Measurements from ENCODE around the gene INO80.
"Not testable (repeated sequence)": the region's sequence is repeated elsewhere in the genome, so short reads cannot be mapped to it uniquely, and the experiment has no call there.

The INO80 gene, protein sequence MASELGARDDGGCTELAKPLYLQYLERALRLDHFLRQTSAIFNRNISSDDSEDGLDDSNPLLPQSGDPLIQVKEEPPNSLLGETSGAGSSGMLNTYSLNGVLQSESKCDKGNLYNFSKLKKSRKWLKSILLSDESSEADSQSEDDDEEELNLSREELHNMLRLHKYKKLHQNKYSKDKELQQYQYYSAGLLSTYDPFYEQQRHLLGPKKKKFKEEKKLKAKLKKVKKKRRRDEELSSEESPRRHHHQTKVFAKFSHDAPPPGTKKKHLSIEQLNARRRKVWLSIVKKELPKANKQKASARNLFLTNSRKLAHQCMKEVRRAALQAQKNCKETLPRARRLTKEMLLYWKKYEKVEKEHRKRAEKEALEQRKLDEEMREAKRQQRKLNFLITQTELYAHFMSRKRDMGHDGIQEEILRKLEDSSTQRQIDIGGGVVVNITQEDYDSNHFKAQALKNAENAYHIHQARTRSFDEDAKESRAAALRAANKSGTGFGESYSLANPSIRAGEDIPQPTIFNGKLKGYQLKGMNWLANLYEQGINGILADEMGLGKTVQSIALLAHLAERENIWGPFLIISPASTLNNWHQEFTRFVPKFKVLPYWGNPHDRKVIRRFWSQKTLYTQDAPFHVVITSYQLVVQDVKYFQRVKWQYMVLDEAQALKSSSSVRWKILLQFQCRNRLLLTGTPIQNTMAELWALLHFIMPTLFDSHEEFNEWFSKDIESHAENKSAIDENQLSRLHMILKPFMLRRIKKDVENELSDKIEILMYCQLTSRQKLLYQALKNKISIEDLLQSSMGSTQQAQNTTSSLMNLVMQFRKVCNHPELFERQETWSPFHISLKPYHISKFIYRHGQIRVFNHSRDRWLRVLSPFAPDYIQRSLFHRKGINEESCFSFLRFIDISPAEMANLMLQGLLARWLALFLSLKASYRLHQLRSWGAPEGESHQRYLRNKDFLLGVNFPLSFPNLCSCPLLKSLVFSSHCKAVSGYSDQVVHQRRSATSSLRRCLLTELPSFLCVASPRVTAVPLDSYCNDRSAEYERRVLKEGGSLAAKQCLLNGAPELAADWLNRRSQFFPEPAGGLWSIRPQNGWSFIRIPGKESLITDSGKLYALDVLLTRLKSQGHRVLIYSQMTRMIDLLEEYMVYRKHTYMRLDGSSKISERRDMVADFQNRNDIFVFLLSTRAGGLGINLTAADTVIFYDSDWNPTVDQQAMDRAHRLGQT (N-terminal part only)

DNA sequence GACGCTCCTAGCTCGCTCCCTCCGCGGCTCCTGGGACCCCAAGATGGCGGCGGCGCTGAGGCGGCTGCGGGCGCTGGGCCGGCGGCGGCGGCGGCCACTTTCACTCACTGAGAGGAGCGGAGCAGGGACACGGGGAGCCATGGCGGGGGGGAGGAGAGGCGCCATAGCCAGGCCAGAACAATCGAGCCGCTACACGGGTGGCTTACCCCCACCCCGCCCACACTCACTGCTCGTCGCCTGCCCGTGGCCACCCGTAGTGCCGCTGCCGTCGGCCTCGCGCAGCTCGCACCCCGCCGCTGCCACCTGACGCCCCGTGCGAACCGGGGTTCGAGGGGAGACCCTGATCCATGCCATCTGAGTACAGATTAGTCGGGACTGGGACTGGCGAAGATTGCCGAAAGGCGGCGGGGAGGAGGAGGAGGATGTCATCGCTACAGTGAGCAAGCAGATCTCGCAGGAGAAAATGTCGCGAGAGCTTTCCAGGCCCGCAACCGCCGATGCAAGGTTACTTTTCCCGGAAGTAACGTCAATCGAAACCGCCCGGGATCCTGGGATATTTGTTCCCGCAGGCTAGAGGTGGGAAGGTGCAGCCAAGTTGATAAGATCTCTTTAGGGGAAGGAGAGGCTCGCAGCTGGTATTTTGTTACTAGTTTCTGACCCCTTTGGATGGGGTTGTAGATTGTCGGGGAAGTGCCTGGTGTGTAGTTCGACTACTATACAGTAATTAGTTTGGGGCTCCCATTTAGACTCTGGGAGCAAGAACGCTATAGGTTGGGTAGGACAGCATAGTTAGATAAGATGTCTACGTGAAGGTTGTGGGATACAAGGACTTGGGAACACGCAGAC is at the start of gene INO80:
INO80 (minus strand) TSS at position 165 of the 846 bp plus-strand sequence. CDS start 19,970 bp downstream, outside the sequence.
- peak; percentile 98 for DNase-seq

DNA sequence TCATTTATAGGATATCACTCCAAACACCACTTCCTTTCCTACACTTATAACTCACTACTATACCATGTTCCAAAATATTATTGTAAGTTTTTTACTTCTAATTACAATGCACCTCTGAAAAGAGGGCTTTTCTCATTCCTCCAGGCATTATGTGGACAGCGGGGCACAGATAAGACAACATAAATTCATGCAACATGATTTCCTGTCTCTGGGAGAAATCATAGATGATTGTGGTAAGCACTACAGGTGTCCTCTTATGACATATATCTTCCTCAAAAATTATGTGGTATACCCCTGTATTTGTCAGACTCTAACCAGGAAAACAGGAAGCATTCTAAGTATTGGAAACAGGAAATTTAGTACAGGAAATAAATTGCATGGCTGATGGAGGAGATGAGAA is 45.7 kb upstream of the INO80 start:
- DNase-seq = no peak

DNA sequence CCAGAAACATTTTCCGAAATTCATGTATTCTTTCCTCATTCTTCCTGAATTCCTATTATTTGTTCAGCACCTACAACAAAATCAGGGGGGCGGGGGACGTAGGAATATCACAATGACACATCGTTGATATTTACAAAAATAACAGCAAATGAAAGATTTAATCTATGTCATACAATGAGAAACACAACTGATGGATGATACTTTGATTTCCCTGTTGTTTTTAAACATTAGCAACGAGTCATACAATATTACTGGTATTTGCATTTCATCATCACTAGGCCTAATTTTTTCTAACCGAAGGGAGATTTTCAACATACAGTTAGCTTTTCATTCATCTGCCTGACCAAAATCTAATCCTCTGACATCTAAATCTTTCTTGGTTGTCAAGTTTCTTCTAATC is 45.3 kb upstream of the INO80 start:
- DNase-seq = no peak

DNA sequence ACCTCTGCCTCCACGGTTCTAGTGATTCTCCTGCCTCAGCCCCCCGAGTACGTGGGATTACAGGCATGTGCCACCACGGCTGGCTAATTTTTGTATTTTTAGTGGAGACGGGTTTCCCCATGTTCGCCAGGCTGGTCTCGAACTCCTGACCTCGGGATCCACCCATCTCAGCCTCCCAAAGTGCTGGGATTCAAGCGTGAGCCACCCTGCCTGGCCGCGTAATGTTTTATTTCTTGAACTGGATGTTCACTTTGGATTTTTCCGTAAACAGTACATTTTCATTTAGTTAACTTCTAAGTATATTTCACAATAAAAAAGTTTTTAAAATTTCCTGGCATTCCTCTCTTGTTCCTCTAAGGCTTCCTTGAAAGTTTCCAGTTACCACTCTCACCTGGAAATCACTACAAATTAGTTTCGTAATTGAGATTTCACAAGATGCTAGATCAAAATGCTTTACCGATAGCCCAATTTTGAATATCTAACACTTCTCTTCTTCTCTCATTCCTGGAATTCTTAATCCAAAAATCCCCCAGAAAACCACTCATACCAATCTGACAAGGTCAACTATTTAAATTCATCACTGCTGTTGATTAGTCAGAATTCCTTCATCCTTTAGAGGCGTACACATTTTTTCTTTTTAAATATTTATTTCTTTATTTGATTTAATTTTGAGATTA is 44.7 kb upstream of the INO80 start:
- DNase-seq = no peak

DNA sequence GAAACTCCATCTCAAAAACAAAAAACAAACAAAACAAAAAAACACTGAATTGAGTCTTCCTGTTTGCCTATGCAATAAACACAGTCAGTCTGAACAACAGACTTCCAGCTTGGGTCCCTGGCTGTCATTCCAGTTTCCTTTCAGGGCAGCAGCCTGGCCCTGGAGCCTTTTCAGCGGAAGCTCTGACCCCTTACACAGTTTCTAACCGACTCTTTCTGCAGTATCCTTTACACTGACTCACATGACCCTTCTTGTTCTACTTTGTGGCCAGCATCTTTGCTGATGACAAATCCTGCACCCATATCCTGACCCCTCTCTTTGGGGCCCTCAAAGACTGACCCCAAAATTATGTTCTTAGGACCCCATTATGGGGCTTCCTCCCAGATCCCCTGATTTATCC is 38.3 kb upstream of the INO80 start:
- DNase-seq = no peak

DNA sequence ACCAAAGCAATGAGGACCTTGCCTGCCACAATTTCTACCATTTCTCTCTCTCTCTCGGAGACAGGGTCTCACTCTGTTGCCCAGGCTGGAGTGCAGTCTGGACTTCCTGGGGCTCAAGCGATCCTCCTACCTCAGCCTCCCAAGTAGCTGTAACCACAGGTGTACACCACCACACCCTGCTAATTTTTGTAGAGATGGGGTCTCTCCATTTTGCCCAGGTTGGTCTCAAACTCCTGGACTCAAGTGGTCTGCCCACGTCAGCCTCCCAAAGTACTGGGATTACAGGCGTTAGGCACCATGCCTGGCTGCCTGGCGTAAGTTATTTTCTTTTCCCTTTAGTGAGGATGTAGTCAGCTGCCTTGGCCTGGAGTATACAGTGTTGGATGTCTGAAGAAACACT is 37.7 kb upstream of the INO80 start:
- DNase-seq = no peak

DNA sequence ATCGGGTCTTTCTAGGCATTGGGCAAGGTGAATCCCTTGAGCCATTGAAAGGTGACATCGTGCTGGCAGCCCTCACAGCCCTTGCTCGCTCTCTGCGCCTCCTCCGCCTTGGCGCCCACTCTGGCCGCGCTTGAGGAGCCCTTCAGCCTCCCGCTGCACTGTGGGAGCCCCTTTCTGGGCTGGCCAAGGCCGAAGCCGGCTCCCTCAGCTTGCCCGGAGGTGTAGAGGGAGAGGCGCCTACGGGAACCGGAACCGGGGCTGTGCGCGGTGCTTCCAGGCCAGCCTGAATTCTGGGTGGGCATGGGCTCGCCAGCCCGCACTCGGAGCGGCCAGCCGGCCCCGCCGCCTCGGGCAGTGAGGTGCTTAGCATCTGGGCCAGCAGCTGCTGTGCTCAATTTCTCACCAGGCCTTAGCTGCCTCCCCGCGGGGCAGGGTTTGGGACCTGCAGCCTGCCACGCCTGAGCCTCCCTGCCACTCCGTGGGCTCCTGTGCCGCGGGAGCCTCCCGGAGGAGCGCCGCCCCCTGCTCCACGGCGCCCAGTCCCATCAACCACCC is 35.4 kb upstream of the INO80 start:
- no peak for DNase-seq

DNA sequence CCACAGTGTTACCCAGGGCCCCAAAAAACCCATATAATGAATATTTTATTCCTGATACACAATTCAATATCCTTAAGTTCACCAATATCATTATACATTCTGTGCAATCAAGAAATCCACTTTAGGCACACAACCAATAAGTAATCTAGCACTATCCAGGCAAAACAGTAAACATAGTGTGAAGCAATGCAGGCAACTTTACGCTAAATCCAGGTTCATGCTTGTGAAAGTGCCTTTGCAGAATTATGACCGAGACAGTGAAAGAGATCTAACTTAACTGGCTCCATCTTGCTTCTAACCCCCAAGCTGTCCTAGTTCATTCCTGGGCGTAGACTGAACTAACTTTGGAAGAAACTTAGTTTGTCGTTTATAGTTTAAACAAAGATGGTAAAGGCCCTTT is 34.2 kb upstream of the INO80 start:
- DNase-seq = no peak

DNA sequence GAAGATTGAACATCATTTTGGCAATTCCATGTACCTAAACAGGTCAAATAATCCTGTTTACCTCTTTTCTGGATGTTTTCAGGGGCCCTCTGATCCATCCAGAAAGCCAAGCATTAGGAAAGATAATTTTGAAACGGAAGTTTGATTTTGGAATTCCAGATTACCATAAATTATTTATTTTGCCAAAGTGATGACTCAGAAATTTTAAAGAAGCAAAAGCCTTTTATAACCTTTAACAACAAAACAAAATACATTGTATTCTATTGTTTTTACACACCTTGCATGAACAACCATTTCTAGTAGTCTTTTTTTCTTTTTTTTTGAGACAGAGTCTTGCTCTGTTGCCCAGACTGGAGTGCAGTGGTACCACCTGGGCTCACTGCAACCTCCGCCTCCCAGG is 32.0 kb upstream of the INO80 start:
- DNase-seq = no peak

DNA sequence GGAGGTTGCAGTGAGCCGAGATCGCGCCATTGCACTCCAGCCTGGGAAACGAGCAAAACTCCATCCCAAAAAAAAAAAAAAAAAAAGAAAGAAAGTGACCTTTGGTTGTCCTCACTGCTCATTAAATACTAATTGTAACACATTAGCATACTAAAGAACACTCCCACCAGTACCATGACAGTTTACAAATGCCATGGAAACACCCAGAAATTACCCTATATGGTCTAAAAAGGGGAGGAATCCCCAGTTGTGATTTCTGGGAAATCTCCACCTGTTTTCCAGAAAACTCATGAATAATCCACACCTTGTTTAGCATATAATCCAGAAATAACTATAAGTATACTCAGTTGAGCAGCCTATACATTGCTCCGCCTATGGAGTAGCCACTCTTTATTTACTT is 23.5 kb upstream of the INO80 start:
- no peak for DNase-seq

DNA sequence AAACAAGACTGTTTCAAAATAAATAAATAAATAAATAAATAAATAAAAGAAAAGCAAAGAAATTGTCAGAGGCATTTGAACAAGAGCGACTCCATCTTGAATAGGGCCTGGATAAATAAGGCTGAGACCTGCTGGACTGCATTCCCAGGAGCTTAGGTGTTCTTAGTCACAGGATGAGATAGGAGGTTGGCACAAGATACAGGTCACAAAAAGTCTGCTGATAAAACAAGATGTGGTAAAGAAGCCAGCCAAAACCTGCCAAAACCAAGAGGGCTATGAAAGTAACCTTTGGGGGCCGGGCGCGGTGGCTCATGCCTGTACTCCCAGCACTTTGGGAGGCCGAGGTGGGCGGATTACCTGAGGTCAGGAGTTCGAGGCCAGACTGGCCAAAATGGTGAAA is 23.0 kb upstream of the INO80 start:
- DNase-seq = not testable (repeated sequence)

DNA sequence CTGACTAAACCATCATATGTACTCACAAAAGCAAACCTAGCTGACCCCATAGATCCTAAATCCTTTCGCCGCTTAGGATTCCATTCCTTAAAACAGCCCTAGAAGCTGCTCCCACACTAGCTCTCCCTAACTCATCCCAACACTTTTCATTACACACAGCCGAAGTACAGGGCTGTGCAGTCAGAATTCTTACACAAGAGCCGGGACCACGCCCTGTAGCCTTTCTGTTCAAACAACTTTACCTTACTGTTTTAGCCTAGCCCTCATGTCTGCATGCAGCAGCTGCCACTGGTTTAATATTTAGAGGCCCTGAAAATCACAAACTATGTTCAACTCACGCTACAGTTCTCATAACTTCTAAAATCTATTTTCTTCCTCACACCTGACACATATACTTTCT is 19.5 kb upstream of the INO80 start:
- not testable (repeated sequence) for DNase-seq

DNA sequence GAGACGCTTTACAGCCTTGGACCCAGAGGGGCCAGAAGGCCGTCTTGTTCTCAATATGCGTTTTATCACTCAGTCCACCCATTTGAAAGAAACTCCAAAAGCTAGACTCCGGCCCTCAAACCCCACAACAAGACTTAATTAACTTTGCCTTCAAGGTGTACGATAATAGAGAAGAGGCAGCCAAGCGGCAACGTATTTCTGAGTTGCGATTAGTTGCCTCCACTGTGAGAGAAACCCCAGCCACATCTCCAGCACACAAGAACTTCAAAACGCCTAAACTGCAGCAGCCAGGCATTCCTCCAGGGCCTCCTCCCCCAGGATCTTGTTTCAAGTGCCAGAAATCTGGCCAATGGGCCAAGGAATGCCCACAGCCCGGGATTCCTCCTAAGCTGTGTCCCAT is 17.4 kb upstream of the INO80 start:
- no peak for DNase-seq

DNA sequence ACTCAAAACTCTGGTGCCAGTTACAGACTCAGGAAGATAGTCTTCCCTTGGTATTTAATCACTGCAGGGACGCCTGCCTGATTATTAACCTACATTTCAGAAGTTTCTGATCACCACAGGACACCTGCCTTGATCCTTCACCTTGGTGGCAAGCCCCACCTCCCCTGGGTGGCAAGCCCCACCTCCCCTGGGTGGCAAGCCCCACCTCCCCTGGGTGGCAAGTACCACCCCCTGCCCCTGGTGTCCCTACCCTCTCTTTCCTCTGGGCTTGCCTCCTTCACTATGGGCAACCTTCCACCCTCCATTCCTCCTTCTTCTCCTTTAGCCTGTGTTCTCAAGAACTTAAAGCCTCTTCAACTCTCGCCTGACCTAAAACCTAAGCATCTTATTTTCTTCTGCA is 16.0 kb upstream of the INO80 start:
- not testable (repeated sequence) for DNase-seq

DNA sequence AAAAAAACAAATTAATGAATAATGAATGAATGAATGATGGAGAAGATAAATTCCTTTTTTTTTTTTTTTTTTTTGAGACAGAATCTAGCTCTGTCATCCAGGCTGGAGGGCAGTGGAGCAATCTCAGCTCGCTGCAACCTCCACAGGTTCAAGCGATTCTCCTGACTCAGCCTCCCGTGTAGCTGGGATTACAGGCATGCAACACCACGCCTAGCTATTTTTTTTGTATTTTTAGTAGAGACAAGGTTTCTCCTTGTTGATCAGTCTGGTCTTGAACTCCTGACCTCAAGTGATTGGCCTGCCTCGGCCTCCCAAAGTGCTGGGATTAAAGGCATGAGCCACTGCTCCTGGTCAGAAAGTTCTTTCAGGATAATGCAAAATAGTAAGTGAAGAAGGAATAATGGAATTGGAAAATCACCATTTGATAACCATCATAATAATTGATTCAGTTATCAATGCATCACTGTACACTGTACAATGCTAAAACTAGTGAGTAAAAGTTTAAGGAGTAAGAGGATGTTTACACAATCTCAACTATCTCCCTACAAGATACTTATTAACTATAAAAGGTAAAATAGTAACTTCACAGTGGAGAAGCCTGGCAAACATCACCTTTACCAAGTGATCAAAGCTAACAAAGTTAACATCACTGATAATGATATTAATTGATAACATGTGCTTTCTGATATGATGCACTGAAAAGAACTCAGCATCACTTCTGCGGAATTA is 12.3 kb upstream of the INO80 start:
- no peak for DNase-seq

DNA sequence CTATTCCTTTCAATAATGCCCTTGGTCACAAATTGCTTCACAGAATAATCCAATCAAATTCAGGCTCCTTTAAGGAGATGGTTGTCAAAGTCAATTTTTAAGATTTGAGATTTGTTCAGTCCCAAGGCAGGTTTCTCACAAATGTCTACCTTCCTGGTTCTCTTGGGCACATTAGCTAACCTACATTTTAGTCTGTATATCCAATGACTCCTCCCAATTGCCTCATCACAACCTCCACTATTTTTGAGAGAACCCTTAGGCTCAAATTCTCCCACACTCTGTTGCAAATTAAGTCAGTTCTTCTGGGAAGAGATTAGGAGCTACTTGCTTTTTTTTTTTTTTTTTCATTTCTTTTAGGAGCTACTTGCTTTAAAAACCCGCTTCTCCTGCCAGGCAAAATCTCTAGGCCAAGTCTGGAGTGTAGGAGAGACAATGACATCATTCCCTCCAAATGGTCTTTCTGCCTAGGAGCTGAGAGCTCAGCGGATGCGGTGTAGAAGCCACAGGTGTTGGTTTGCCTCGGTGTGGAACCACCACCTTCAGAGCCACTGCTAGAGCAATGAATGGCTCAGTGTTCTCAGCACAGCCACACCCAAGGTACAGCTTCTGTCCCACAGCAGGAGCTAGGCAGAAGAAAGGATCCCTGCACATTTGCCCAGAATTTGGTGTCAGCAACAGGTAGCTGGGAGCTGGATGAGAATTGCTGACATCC is 10.0 kb upstream of the INO80 start:
- no peak for DNase-seq

DNA sequence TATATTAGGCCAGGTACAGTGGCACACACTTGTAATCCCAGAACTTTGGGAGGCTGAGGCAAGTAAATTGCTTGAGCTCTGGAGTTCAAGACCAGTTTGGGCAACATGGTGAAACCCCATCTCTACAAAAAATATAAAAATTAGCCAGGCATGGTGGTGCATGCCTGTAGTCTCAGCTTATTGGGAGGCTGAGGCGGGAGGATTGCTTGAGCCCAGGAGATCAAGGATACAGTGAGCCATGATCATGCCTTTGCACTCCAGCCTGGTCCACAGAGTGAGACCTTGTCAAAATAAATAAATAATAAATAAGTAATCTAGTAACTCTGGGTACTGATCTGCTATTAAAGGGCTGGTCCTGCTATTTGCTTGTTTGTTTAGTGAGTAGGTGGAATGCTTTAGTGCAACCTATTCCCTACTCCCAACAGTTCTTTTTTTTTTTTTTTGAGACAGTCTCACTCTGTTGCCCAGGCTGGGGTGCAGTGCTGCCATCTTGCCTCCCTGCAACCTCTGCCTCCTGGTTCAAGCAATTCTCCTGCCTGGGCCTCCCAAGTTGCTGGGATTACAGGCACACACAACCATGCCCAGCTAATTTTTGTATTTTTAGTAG is 9.1 kb upstream of the INO80 start:
- DNase-seq = no peak

DNA sequence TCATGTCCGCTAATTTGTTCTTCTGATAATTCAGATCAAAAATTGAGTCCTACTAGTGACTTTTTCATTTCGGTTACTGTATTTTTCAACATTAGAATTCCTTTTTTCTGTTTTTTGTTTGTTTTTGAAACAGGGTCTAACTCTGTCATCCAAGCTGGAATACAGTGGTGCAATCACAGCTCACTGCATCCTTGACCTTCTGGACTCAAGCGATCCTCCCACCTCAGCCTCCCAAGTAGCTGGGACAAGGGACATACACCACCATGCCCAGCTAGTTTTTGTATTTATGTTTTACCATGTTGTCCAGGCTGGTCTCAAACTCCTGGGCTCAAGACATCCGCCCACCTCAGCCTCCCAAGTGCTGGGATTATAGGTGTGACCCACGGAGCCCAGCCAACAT is 8.0 kb upstream of the INO80 start:
- no peak for DNase-seq

DNA sequence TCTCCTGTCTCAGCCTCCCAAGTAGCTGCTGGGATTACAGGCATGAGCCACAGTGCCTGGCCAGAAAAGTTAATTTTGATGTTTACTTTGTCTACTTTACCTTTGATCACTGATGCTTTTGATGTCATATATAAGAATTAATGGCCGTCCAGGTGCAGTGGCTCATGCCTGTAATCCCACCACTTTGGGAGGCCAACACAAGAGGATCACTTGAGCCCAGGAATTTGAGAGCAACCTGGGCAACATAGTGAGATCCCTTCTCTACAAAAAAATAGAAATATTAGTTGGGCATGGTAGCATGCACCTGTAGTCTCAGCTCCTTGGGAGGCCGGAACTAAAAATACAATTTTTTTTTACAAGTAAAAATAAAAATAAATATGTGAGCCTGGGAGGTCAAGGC is 6.8 kb upstream of the INO80 start:
- no peak for DNase-seq

DNA sequence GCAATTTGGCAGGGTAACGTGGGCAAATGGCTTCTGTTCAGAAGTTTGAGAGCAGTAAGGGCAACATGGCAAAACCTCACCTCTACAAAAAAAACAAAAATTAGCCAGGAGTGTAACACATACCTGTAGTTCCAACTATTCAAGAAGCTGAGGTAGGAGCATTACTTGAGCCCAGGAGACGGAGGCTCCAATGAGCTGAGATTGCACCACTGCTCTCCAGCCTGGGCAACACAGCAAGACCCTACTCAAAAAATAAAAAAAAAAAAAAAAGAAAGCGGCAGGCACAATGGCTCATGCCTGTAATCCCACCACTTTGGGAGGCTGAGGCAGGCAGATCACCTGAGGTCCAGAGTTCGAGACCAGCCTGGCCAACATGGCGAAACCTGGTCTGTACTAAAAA is 5.9 kb upstream of the INO80 start:
- DNase-seq = no peak
